ENCODE measurements around the gene IL1RAPL1.
"Not testable (repeated sequence)": the region's sequence is repeated elsewhere in the genome, so short reads cannot be mapped to it uniquely, and the experiment has no call there.

IL1RAPL1 gene

GRCh38 chrX:28628120-28628519 is 40.9 kb downstream of the IL1RAPL1 start:
- no peak for DNase-seq

GRCh38 chrX:28638775-28639174 is 51.5 kb downstream of the IL1RAPL1 start:
- DNase-seq = no peak

GRCh38 chrX:28639451-28639850 is 52.2 kb downstream of the IL1RAPL1 start:
- DNase-seq = no peak

GRCh38 chrX:28649541-28649940 is 62.3 kb downstream of the IL1RAPL1 start:
- no peak for DNase-seq

- no peak for DNase-seq
Observed at GRCh38 chrX:28651186-28651585, 63.9 kb downstream of the IL1RAPL1 start.

GRCh38 chrX:28659269-28659668 is 72.0 kb downstream of the IL1RAPL1 start:
- DNase-seq = no peak

GRCh38 chrX:28665778-28666177 is 78.5 kb downstream of the IL1RAPL1 start:
- DNase-seq = no peak

GRCh38 chrX:28668303-28668702 is 81.1 kb downstream of the IL1RAPL1 start:
- DNase-seq = no peak

- DNase-seq = no peak
Observed at GRCh38 chrX:28668957-28669356, 81.7 kb downstream of the IL1RAPL1 start.

GRCh38 chrX:28670074-28670473 is 82.8 kb downstream of the IL1RAPL1 start:
- no peak for DNase-seq

- DNase-seq = no peak
Observed at GRCh38 chrX:28675173-28675572, 87.9 kb downstream of the IL1RAPL1 start.

- no peak for DNase-seq
Observed at GRCh38 chrX:28693101-28693500, 105.9 kb downstream of the IL1RAPL1 start.

- DNase-seq = no peak
Observed at GRCh38 chrX:28697732-28698131, 110.5 kb downstream of the IL1RAPL1 start.

GRCh38 chrX:28701222-28701621 is 114.0 kb downstream of the IL1RAPL1 start:
- DNase-seq = no peak

- no peak for DNase-seq
Observed at GRCh38 chrX:28706964-28707363, 119.7 kb downstream of the IL1RAPL1 start.

GRCh38 chrX:28709421-28709820 is 122.2 kb downstream of the IL1RAPL1 start:
- DNase-seq = no peak

- no peak for DNase-seq
Observed at GRCh38 chrX:28717864-28718263, 130.6 kb downstream of the IL1RAPL1 start.

GRCh38 chrX:28718450-28718849 is 131.2 kb downstream of the IL1RAPL1 start:
- DNase-seq = no peak

GRCh38 chrX:28719620-28720019 is 132.4 kb downstream of the IL1RAPL1 start:
- DNase-seq = no peak

GRCh38 chrX:28752330-28752729 is 165.1 kb downstream of the IL1RAPL1 start:
- no peak for DNase-seq

- DNase-seq = no peak
Observed at GRCh38 chrX:28756175-28756574, 168.9 kb downstream of the IL1RAPL1 start.

GRCh38 chrX:28756647-28757046 is 169.4 kb downstream of the IL1RAPL1 start:
- DNase-seq = no peak

- no peak for DNase-seq
Observed at GRCh38 chrX:28757290-28757689, 170.0 kb downstream of the IL1RAPL1 start.

- not testable (repeated sequence) for DNase-seq
Observed at GRCh38 chrX:28766561-28766960, 179.3 kb downstream of the IL1RAPL1 start.

GRCh38 chrX:28773807-28774206 is 186.6 kb downstream of the IL1RAPL1 start:
- DNase-seq = no peak

GRCh38 chrX:28787206-28787605 is 200.0 kb downstream of the IL1RAPL1 start:
- no peak for DNase-seq
